H9 (cell line): ENCODE measurements around the gene MGAM2. TPM values are rescaled to one million over a fixed set of nuclear protein-coding genes. Genes with fewer than 3 reads are reported as not detected.

Experiments
- DNase-seq: peaks from one replicate; pipeline ENCODE4 v3.0.0-alpha.2; 2017
- H2AFZ ChIP-seq: one replicate; pipeline ENCODE4 v1.6.1; 2013; ENCODE audit warnings: mild to moderate bottlenecking, low read length, control low read depth, moderate library complexity
- H2AK5ac ChIP-seq: 2 replicates; pipeline ENCODE4 v1.6.1; 2013; ENCODE audit warnings: low read length, control low read depth, mixed read lengths; ENCODE audit not compliant: insufficient read length
- H2BK120ac ChIP-seq: one replicate; pipeline ENCODE4 v1.6.1; 2013; ENCODE audit warnings: low read depth, mild to moderate bottlenecking, low read length, control low read depth, inconsistent platforms; ENCODE audit not compliant: poor library complexity, severe bottlenecking
- H2BK12ac ChIP-seq: 2 replicates; pipeline ENCODE4 v1.6.1; 2013; ENCODE audit warnings: low read length, control low read depth, mixed read lengths, low read depth; ENCODE audit not compliant: insufficient read length
- H2BK15ac ChIP-seq: 2 replicates; pipeline ENCODE4 v1.6.1; 2013; ENCODE audit warnings: low read depth, low read length, control low read depth
- H2BK20ac ChIP-seq: one replicate; pipeline ENCODE4 v1.6.1; 2013; ENCODE audit warnings: low read depth, mild to moderate bottlenecking, low read length, control low read depth, inconsistent platforms; ENCODE audit not compliant: poor library complexity, severe bottlenecking
- H2BK5ac ChIP-seq: 2 replicates; pipeline ENCODE4 v1.6.1; 2013; ENCODE audit warnings: low read length, control low read depth, mixed read lengths; ENCODE audit not compliant: insufficient read length
- H3K14ac ChIP-seq: 2 replicates; pipeline ENCODE4 v1.6.1; 2013; ENCODE audit warnings: low read length, control low read depth; ENCODE audit not compliant: insufficient read depth
- H3K18ac ChIP-seq: 2 replicates; pipeline ENCODE4 v1.6.1; 2013; ENCODE audit warnings: low read depth, mild to moderate bottlenecking, mixed read lengths, low read length, control low read depth; ENCODE audit not compliant: insufficient read length
- H3K23ac ChIP-seq: 2 replicates; pipeline ENCODE4 v1.6.1; 2013; ENCODE audit warnings: low read length, control low read depth, mixed read lengths, low read depth; ENCODE audit not compliant: insufficient read length
- H3K23me2 ChIP-seq: 2 replicates; pipeline ENCODE4 v1.6.1; 2013; ENCODE audit warnings: low read depth, mild to moderate bottlenecking, mixed read lengths, low read length, control low read depth; ENCODE audit not compliant: insufficient read length, poor library complexity, severe bottlenecking
- H3K27ac ChIP-seq: 2 replicates; pipeline ENCODE4 v1.5.1; 2013; ENCODE audit warnings: low read length, control low read depth, mixed read lengths, low read depth; ENCODE audit not compliant: insufficient read length
- H3K27me3 ChIP-seq: 2 replicates; pipeline ENCODE4 v1.6.1; 2013; ENCODE audit warnings: low read length, control low read depth, inconsistent platforms; ENCODE audit not compliant: insufficient read depth
- H3K4ac ChIP-seq: 2 replicates; pipeline ENCODE4 v1.6.1; 2013; ENCODE audit warnings: low read depth, mild to moderate bottlenecking, control low read depth, inconsistent platforms, low read length, moderate library complexity
- H3K4me1 ChIP-seq: 2 replicates; pipeline ENCODE4 v1.6.1; 2013; ENCODE audit warnings: low read length, control low read depth, inconsistent platforms; ENCODE audit not compliant: insufficient read depth
- H3K4me2 ChIP-seq: 2 replicates; pipeline ENCODE4 v1.6.1; 2013; ENCODE audit warnings: low read length, control low read depth, mixed read lengths; ENCODE audit not compliant: insufficient read length, insufficient read depth
- H3K56ac ChIP-seq: 2 replicates; pipeline ENCODE4 v1.6.1; 2013; ENCODE audit warnings: low read depth, mild to moderate bottlenecking, mixed read lengths, low read length, control low read depth; ENCODE audit not compliant: insufficient read length
- H3K79me1 ChIP-seq: 2 replicates; pipeline ENCODE4 v1.6.1; 2013; ENCODE audit warnings: low read depth, mild to moderate bottlenecking, moderate library complexity, low read length, control low read depth, inconsistent platforms; ENCODE audit not compliant: insufficient read depth, poor library complexity, severe bottlenecking
- H3K79me2 ChIP-seq: 2 replicates; pipeline ENCODE4 v1.6.1; 2013; ENCODE audit warnings: low read length, control low read depth, inconsistent platforms; ENCODE audit not compliant: insufficient read depth
- H3K9ac ChIP-seq: 2 replicates; pipeline ENCODE4 v1.6.1; 2013; ENCODE audit warnings: low read length, control low read depth, mixed read lengths; ENCODE audit not compliant: insufficient read length; ENCODE audit errors: extremely low read depth
- H3K9me3 ChIP-seq: one replicate; pipeline ENCODE4 v1.6.1; 2013; ENCODE audit warnings: low read depth, low read length, inconsistent platforms; ENCODE audit not compliant: control insufficient read depth
- H3T11ph ChIP-seq: one replicate; pipeline ENCODE4 v1.6.1; 2013; ENCODE audit warnings: mild to moderate bottlenecking, low read length, control low read depth, inconsistent platforms
- H4K20me1 ChIP-seq: one replicate; pipeline ENCODE4 v1.6.1; 2013; ENCODE audit not compliant: control insufficient read depth, insufficient read length, insufficient read depth
- H4K5ac ChIP-seq: 2 replicates; pipeline ENCODE4 v1.6.1; 2013; ENCODE audit warnings: low read depth, mild to moderate bottlenecking, mixed read lengths, low read length, control low read depth; ENCODE audit not compliant: insufficient read length
- H4K8ac ChIP-seq: replicated peaks from 2 replicates; pipeline ENCODE4 v1.6.1; 2013; ENCODE audit warnings: low read length, control low read depth, mixed read lengths, low read depth; ENCODE audit not compliant: insufficient read length
- H4K91ac ChIP-seq: 2 replicates; pipeline ENCODE4 v1.6.1; 2013; ENCODE audit warnings: low read depth, mild to moderate bottlenecking, moderate library complexity, mixed read lengths, low read length, control low read depth; ENCODE audit not compliant: insufficient read length
- H3K27ac Mint-ChIP-seq, 3 experiments: 2 replicates in 2 of 3; 3 replicates in 1 of 3; pipeline ENCODE4 v1.8.0; 2020 to 2021; ENCODE audit warnings: mixed read lengths in 3 of 3, mild to moderate bottlenecking in 1 of 3, moderate library complexity in 1 of 3
- H3K27me3 Mint-ChIP-seq: 2 replicates; pipeline ENCODE4 v1.8.0; 2021; ENCODE audit warnings: low read depth, mild to moderate bottlenecking, moderate library complexity, mixed read lengths
- H3K36me3 Mint-ChIP-seq, 3 experiments: 2 replicates in 2 of 3; 3 replicates in 1 of 3; pipeline ENCODE4 v1.8.0; 2020 to 2021; ENCODE audit warnings: low read depth in 3 of 3, mixed read lengths in 3 of 3; ENCODE audit not compliant: insufficient read depth in 1 of 3
- H3K4me1 Mint-ChIP-seq, 2 experiments: 2 replicates each; pipeline ENCODE4 v1.8.0; 2020; ENCODE audit warnings: mixed read lengths in 2 of 2
- H3K4me3 Mint-ChIP-seq, 2 experiments: 2 replicates in 1 of 2; 3 replicates in 1 of 2; pipeline ENCODE4 v1.8.0; 2020 to 2021; ENCODE audit warnings: mild to moderate bottlenecking in 2 of 2, mixed read lengths in 2 of 2, moderate library complexity in 1 of 2
- H3K9me3 Mint-ChIP-seq, 2 experiments: 2 replicates in 1 of 2; 3 replicates in 1 of 2; pipeline ENCODE4 v1.8.0; 2020; ENCODE audit warnings: mild to moderate bottlenecking in 2 of 2, mixed read lengths in 2 of 2, moderate library complexity in 1 of 2
- CTCF ChIP-seq: fragments of 200-600 bp; sonication (generic); conservative IDR thresholded peaks from 3 replicates; pipeline ENCODE4 v1.8.0; 2021; ENCODE audit warnings: antibody characterized with exemption, mild to moderate bottlenecking
- WGBS: extraction: QIAGEN DNeasy Blood & Tissue Kit; methylation state at CpG from one replicate; pipeline ENCODE4 v1.1.7; 2013; ENCODE audit warnings: missing lambda C conversion rate, low lambda C conversion rate, mixed read lengths; ENCODE audit not compliant: insufficient read length; ENCODE audit errors: extremely low coverage; 5-methylcytosine and 5-hydroxymethylcytosine counted together
- total RNA-seq: library from RNA; stranded (reverse); gene quantifications from 2 replicates; pipeline ENCODE4 v1.2.1, GENCODE V29; 2021

Gene MGAM2
- total RNA-seq, 1 experiment from 2014 or later, result not detected

- H3K9me3 ChIP-seq, result no peaks in the 10 kb centered on the region
These were observed 28.3 kb downstream of the MGAM2 start for GRCh38 chr7:142139597-142140400.

More at GRCh38 chr7:142139597-142140400, 28.3 kb downstream of the MGAM2 start:
- no peaks in the 10 kb centered on the region for H3K27me3 ChIP-seq
- H4K20me1 ChIP-seq, result no peaks in the 10 kb centered on the region
- H3K4me1 ChIP-seq, result peaks cover 3% of the 10 kb centered on the region; the same call in 1 of the 2 replicates
- Mint-ChIP-seq H3K4me1 (peaks cover 2% of the 10 kb centered on the region in 2 experiments; a peak in 3 of 4 replicates), H3K27me3 (no peaks in the 10 kb centered on the region; the same call in 1 of the 2 replicates), H3K27ac (no peak overlapping the region), H3K9me3 (peaks cover 0 to 3% of the 10 kb centered on the region in 2 experiments; a peak in 1 of 5 replicates), H3K4me3 (no peak overlapping the region), H3K36me3 (no peaks in the 10 kb centered on the region)
- no peak overlapping the region for H3K4me2 ChIP-seq
- no peaks in the 10 kb centered on the region for H3K79me1 ChIP-seq
- H4K8ac ChIP-seq, result no peak overlapping the region
- no peak overlapping the region for H3K56ac ChIP-seq
- TF ChIP-seq CTCF, result no peak
- no peaks in the 10 kb centered on the region for H3K23me2 ChIP-seq
- no peak overlapping the region for H3T11ph ChIP-seq
- no peak overlapping the region for H4K91ac ChIP-seq
- no peak for DNase-seq
- H3K14ac ChIP-seq, result no peak overlapping the region
- H2BK20ac ChIP-seq, result no peak overlapping the region
- no peak overlapping the region for H3K18ac ChIP-seq
- no peak overlapping the region for H3K4ac ChIP-seq
- WGBS, result no CpG with 5 or more reads among the region's 6 CpGs
- no peak overlapping the region for H3K23ac ChIP-seq
- no peak overlapping the region for H3K27ac ChIP-seq
- H4K5ac ChIP-seq, result no peak overlapping the region
- no peak overlapping the region for H2BK120ac ChIP-seq
- H2BK15ac ChIP-seq, result no peak overlapping the region
- H2AK5ac ChIP-seq, result no peak overlapping the region
- H3K9ac ChIP-seq, result no peak overlapping the region
- H2AFZ ChIP-seq, result no peak overlapping the region
- H3K79me2 ChIP-seq, result no peaks in the 10 kb centered on the region
- H2BK5ac ChIP-seq, result no peak overlapping the region
- H2BK12ac ChIP-seq, result no peak overlapping the region
